K562 treated with DMSO at 1 percent for 12 hours (cell line): ENCODE data around the gene PRELID3B. TPM values are rescaled to one million over a fixed set of nuclear protein-coding genes. Genes with fewer than 3 reads are reported as not detected.

Source experiments
- total RNA-seq: library from RNA; unstranded; fragments of 300-600 nt; gene quantifications from 2 replicates; pipeline ENCODE4 v1.2.3, GENCODE V29; 2022; ENCODE audit not compliant: insufficient read depth

Gene PRELID3B
- 20.8 and 34.6 TPM in 2 replicates for total RNA-seq

GRCh38 chr20:59042151-59042795 lies at the start of gene PRELID3B:
TSS of gene PRELID3B (minus strand) at chr20:59042786. CDS start at chr20:59042730, 56 bp downstream.

GRCh38 chr20:59032023-59032712 lies 10.4 kb downstream of the PRELID3B start, which contains the start of gene ATP5F1E:
TSS of gene ATP5F1E (minus strand) at chr20:59032335. CDS start at chr20:59032251, 84 bp downstream.

GRCh38 chr20:59019217-59019616 lies 23.4 kb downstream of the PRELID3B start, which contains the start of gene TUBB1:
TSS of gene TUBB1 (plus strand) at chr20:59019429. CDS start at chr20:59019523, 94 bp downstream.

GRCh38 chr20:59006864-59007664 lies 35.5 kb downstream of the PRELID3B start, which contains the start of gene CTSZ:
TSS of gene CTSZ (minus strand) at chr20:59007254. CDS start at chr20:59007128, 126 bp downstream.

Other genes with a start within 250 kb of the PRELID3B start
- gene GNAS-AS1, start 191.9 kb downstream of the PRELID3B start, total RNA-seq: 2.0 TPM in 1 of 2 replicates, not detected in the other
- gene GNAS, start 190.1 kb downstream of the PRELID3B start, total RNA-seq: 438 and 608 TPM in 2 replicates
- gene NELFCD, start 61.5 kb downstream of the PRELID3B start, total RNA-seq: 52.3 and 83.1 TPM in 2 replicates
- gene CTSZ, start 35.5 kb downstream of the PRELID3B start, total RNA-seq: 77.7 and 103 TPM in 2 replicates
- gene TUBB1, start 23.4 kb downstream of the PRELID3B start, total RNA-seq: 1.1 TPM in 1 of 2 replicates, not detected in the other
- 17.7 and 24.9 TPM in 2 replicates for gene ATP5F1E, start 10.5 kb downstream of the PRELID3B start, total RNA-seq
- not detected in 2 replicates for gene ZNF831, start 121.0 kb upstream of the PRELID3B start, total RNA-seq